IMR-90 (cell line): ENCODE results near the gene FRMD5. TPM values are rescaled to one million over a fixed set of nuclear protein-coding genes. Genes with fewer than 3 reads are reported as not detected.

Experiments used
- ATAC-seq: fragments of 200-7000 bp; cut with Tn5 transposase; 2 replicates; pipeline ENCODE4 v1.9.1; 2020; ENCODE audit warnings: low read depth, mild to moderate bottlenecking, moderate library complexity
- BruUV-seq: library from RNA; stranded (reverse); fragments of 400-500 nt; replicated peaks from 2 replicates; lab custom pipeline; 2021; lab: Mats Ljungman, UMichigan
- CTCF ChIA-PET: fragments of 300-600 bp; formaldehyde crosslinking; extraction: SDS; loops from one replicate; lab custom pipeline; 2021; ENCODE audit warnings: antibody characterized with exemption; lab: Yijun Ruan, JAX
- POLR2A ChIA-PET: fragments of 300-600 bp; sonication (Branson Sonifier 250); formaldehyde crosslinking; loops from one replicate; lab custom pipeline; 2022; ENCODE audit warnings: antibody characterized with exemption; ENCODE audit not compliant: unreplicated experiment; lab: Charles Lee
- DNase-seq: peaks from one replicate; pipeline ENCODE4 v3.0.0; 2013
- H2AFZ ChIP-seq: replicated peaks from 2 replicates; pipeline ENCODE3; 2013; ENCODE audit warnings: low read length, mild to moderate bottlenecking; ENCODE audit not compliant: poor library complexity
- H2AK5ac ChIP-seq: 2 replicates; pipeline ENCODE4 v1.6.1; 2013; ENCODE audit warnings: low read depth, low read length, inconsistent platforms
- H2AK9ac ChIP-seq: replicated peaks from 2 replicates; pipeline ENCODE3; 2013; ENCODE audit warnings: mild to moderate bottlenecking, low read depth, low read length, moderate library complexity; ENCODE audit not compliant: poor library complexity
- H2BK120ac ChIP-seq: 2 replicates; pipeline ENCODE4 v1.6.1; 2013; ENCODE audit warnings: low read depth, low read length, inconsistent platforms
- H2BK15ac ChIP-seq: 3 replicates; pipeline ENCODE4 v1.6.1; 2013; ENCODE audit warnings: low read depth, low read length, inconsistent platforms
- H2BK20ac ChIP-seq: 2 replicates; pipeline ENCODE4 v1.6.1; 2013; ENCODE audit warnings: low read depth, mild to moderate bottlenecking, inconsistent platforms, low read length, moderate library complexity
- H2BK5ac ChIP-seq: 2 replicates; pipeline ENCODE4 v1.6.1; 2013; ENCODE audit warnings: mild to moderate bottlenecking, low read depth, low read length, inconsistent platforms; ENCODE audit not compliant: poor library complexity, severe bottlenecking
- H3K14ac ChIP-seq: replicated peaks from 2 replicates; pipeline ENCODE4 v1.6.1; 2013; ENCODE audit warnings: low read depth, low read length, inconsistent platforms
- H3K18ac ChIP-seq: 2 replicates; pipeline ENCODE4 v1.6.1; 2013; ENCODE audit warnings: low read depth, low read length, control low read depth
- H3K23ac ChIP-seq: 2 replicates; pipeline ENCODE4 v1.6.1; 2013; ENCODE audit warnings: low read depth, low read length, inconsistent platforms
- H3K27ac ChIP-seq: 2 replicates; pipeline ENCODE4 v1.5.1; 2013; ENCODE audit warnings: mild to moderate bottlenecking, control low read depth, low read length; ENCODE audit not compliant: insufficient read depth
- H3K27me3 ChIP-seq: 2 replicates; pipeline ENCODE4 v1.6.1; 2013; ENCODE audit warnings: low read length; ENCODE audit not compliant: control insufficient read depth, insufficient read depth
- H3K36me3 ChIP-seq: 2 replicates; pipeline ENCODE4 v1.6.1; 2013; ENCODE audit warnings: low read length, mixed read lengths; ENCODE audit not compliant: control insufficient read depth, insufficient read depth
- H3K4ac ChIP-seq: 2 replicates; pipeline ENCODE4 v1.6.1; 2013; ENCODE audit warnings: low read depth, low read length, inconsistent platforms
- H3K4me1 ChIP-seq: 2 replicates; pipeline ENCODE4 v1.6.1; 2013; ENCODE audit warnings: low read length, mixed read lengths; ENCODE audit not compliant: control insufficient read depth, insufficient read depth
- H3K4me2 ChIP-seq: 2 replicates; pipeline ENCODE4 v1.6.1; 2013; ENCODE audit warnings: low read depth, mild to moderate bottlenecking, control low read depth, low read length, moderate library complexity
- H3K4me3 ChIP-seq: 2 replicates; pipeline ENCODE4 v1.5.1; 2013; ENCODE audit warnings: low read depth, mild to moderate bottlenecking, control low read depth, low read length, moderate library complexity; ENCODE audit not compliant: insufficient read depth
- H3K56ac ChIP-seq: 2 replicates; pipeline ENCODE4 v1.6.1; 2013; ENCODE audit warnings: low read length, inconsistent platforms; ENCODE audit not compliant: insufficient read depth; ENCODE audit errors: extremely low read depth
- H3K79me1 ChIP-seq, 2 experiments: 2 replicates each; pipeline ENCODE4 v1.6.1; 2013; ENCODE audit warnings: low read length in 2 of 2, inconsistent platforms in 1 of 2, low read depth in 1 of 2
- H3K9ac ChIP-seq: 2 replicates; pipeline ENCODE4 v1.6.1; 2013; ENCODE audit warnings: low read depth, low read length, control low read depth
- H3K9me1 ChIP-seq: 2 replicates; pipeline ENCODE4 v1.6.1; 2013; ENCODE audit warnings: low read length, inconsistent platforms; ENCODE audit not compliant: insufficient read depth
- H3K9me3 ChIP-seq: 2 replicates; pipeline ENCODE4 v1.6.1; 2013; ENCODE audit warnings: low read length; ENCODE audit not compliant: control insufficient read depth, insufficient read depth
- H4K20me1 ChIP-seq: 2 replicates; pipeline ENCODE4 v1.6.1; 2013; ENCODE audit warnings: low read length, inconsistent platforms; ENCODE audit not compliant: insufficient read depth
- H4K5ac ChIP-seq: 2 replicates; pipeline ENCODE4 v1.6.1; 2013; ENCODE audit warnings: mild to moderate bottlenecking, low read depth, low read length, control low read depth
- H4K8ac ChIP-seq, 2 experiments: 2 replicates each; pipeline ENCODE4 v1.6.1; 2013; ENCODE audit warnings: low read depth in 2 of 2, low read length in 2 of 2, control low read depth in 1 of 2, inconsistent platforms in 1 of 2
- H4K91ac ChIP-seq: 2 replicates; pipeline ENCODE4 v1.6.1; 2013; ENCODE audit warnings: low read depth, low read length, inconsistent platforms; ENCODE audit not compliant: insufficient read depth
- BHLHE40 ChIP-seq: fragments of 150-350 bp; IDR thresholded peaks from 2 replicates; pipeline ENCODE4 v1.6.1; 2016; ENCODE audit warnings: mild to moderate bottlenecking, low read depth, low read length
- USF2 ChIP-seq: fragments of 150-350 bp; IDR thresholded peaks from 2 replicates; pipeline ENCODE4 v1.6.1; 2017; ENCODE audit warnings: mild to moderate bottlenecking, antibody characterized with exemption, low read length, low read depth
- WGBS, 2 experiments: methylation state at CpG; one replicate each; pipeline versions ENCODE4 v1.1.5 to v1.1.7; 2013; ENCODE audit warnings: missing lambda C conversion rate in 2 of 2; ENCODE audit not compliant: insufficient read length in 1 of 2; ENCODE audit errors: extremely low coverage in 2 of 2; 5-methylcytosine and 5-hydroxymethylcytosine counted together
- dilution Hi-C: fragments of 300-500 bp; cut with HindIII; formaldehyde crosslinking; loops from one replicate; pipeline ENCODE4 v1.14.3; 2018; ENCODE audit warnings: low sequenced_read_pairs; ENCODE audit not compliant: unreplicated experiment
- in situ Hi-C: fragments of 300-500 bp; cut with MboI; formaldehyde crosslinking; loops from 3 replicates; pipeline ENCODE4 v1.14.3; 2019; ENCODE audit warnings: low sequenced_read_pairs, inconsistent platforms, mixed read lengths
- intact Hi-C: fragments of 100-400 bp; cut with micrococcal nuclease; formaldehyde crosslinking; loops from 2 replicates; pipeline ENCODE4 v1.10.0; 2022
- polyA plus RNA-seq, 3 experiments: library from polyadenylated mRNA; depleted of rRNA; stranded (reverse); fragments of >200 nt; gene quantifications; 2 replicates each; pipeline ENCODE4 v1.2.3, GENCODE V29; 2012; ENCODE audit warnings: low replicate concordance in 1 of 3
- total RNA-seq: library from RNA; depleted of rRNA; stranded (reverse); fragments of >200 nt; gene quantifications from 2 replicates; pipeline ENCODE4 v1.2.3, GENCODE V29; 2012

FRMD5 gene
- total and polyA plus RNA-seq, 2 of the 4 experiments (the other 2 are of a cell fraction) = 4.1 to 5.4 TPM

- ChIA-PET POLR2A (no interaction called here), CTCF (interaction anchor here (1.1 kb wide), 1 partner anchor 32 kb away, joined by 4 read pairs; no protein-coding TSS in a partner anchor)
- Histone ChIP-seq H3K4ac (no peak overlapping the region), H3K36me3 (no peaks in the 10 kb centered on the region), H3K9me3 (no peaks in the 10 kb centered on the region), H3K27ac (no peak overlapping the region), H3K9ac (no peak overlapping the region), H2AFZ (no peak overlapping the region), H4K8ac (no peak overlapping the region), H2BK5ac (no peak overlapping the region), H2BK20ac (no peak overlapping the region; the same call in 1 of the 2 replicates), H2AK9ac (no peak overlapping the region), H3K27me3 (no peaks in the 10 kb centered on the region), H3K18ac (no peak overlapping the region), H2AK5ac (no peak overlapping the region), H3K14ac (no peak overlapping the region), H3K4me2 (no peak overlapping the region), H2BK120ac (no peak overlapping the region; the same call in 1 of the 2 replicates), H3K79me1 (0 out of 4 replicates have a peak, but pooled peaks cover 0 to 13% of the 10 kb centered on the region in 2 experiments), H3K56ac (no peak overlapping the region), H3K4me3 (no peak overlapping the region), H3K9me1 (peaks cover 3% of the 10 kb centered on the region; the same call in 1 of the 2 replicates), H2BK15ac (no peak overlapping the region), H3K4me1 (peaks cover 8% of the 10 kb centered on the region), H4K91ac (no peak overlapping the region), H4K20me1 (no peaks in the 10 kb centered on the region), H3K23ac (peak overlapping the region; percentile 22; the same call in 1 of the 2 replicates), H4K5ac (no peak overlapping the region)
- no CpG with 5 or more reads among the region's 3 CpGs for WGBS, 2 experiments
- TF ChIP-seq USF2 (no peak), BHLHE40 (peak; percentile 46; the same call in 1 of the 2 replicates)
- BruUV-seq = no TSS peak
- ATAC-seq = peak; percentile 56
- dilution Hi-C loops (no loop called here), in situ Hi-C loops (no loop called here), intact Hi-C loops (no loop called here)
- peak; percentile 83 for DNase-seq
These were observed 160.0 kb downstream of the FRMD5 start for GRCh38 chr15:44034933-44035624.
